Measurements from ENCODE around the gene KRT3. TPM values are rescaled to one million over a fixed set of nuclear protein-coding genes. Genes with fewer than 3 reads are reported as not detected.

Gene KRT3
- total RNA-seq, 1 experiment from 2014 or later = not detected

- BruUV-seq (replicated peaks) = no TSS peak
- Mint-ChIP-seq H3K4me1 (ENCODE audit: insufficient read depth, unreplicated experiment) (no peaks in the 10 kb centered on the region), H3K27ac (ENCODE audit: low read depth, unreplicated experiment) (no peak overlapping the region), H3K36me3 (ENCODE audit: insufficient read depth, unreplicated experiment) (no peaks in the 10 kb centered on the region), H3K27me3 (ENCODE audit: insufficient read depth, unreplicated experiment) (peaks cover 23% of the 10 kb centered on the region), H3K9me3 (ENCODE audit: unreplicated experiment) (no peaks in the 10 kb centered on the region), H3K4me3 (ENCODE audit: unreplicated experiment) (no peak overlapping the region)
- TF ChIP-seq CTCF (IDR thresholded peaks at IDR 0.05; ENCODE audit: unreplicated experiment) = no peak
- DNase-seq (ENCODE audit: unreplicated experiment) = no peak
- CTCF ChIA-PET = interaction anchor here (0.6 kb wide), 1 partner anchor 1523 kb away, joined by 5 read pairs; no protein-coding TSS in a partner anchor
- POLR2A ChIA-PET = no interaction called here
- intact Hi-C loops (cut with micrococcal nuclease) = no loop called here
Measured at GRCh38 chr12:52756281-52756960, 39.5 kb downstream of the KRT3 start.

- Mint-ChIP-seq H3K4me1 (ENCODE audit: insufficient read depth, unreplicated experiment) (no peaks in the 10 kb centered on the region), H3K27me3 (ENCODE audit: insufficient read depth, unreplicated experiment) (peaks cover 32% of the 10 kb centered on the region), H3K27ac (ENCODE audit: low read depth, unreplicated experiment) (no peak overlapping the region), H3K36me3 (ENCODE audit: insufficient read depth, unreplicated experiment) (no peaks in the 10 kb centered on the region), H3K9me3 (ENCODE audit: unreplicated experiment) (no peaks in the 10 kb centered on the region), H3K4me3 (ENCODE audit: unreplicated experiment) (no peak overlapping the region)
- intact Hi-C loops (cut with micrococcal nuclease) = no loop called here
- BruUV-seq (replicated peaks) = no TSS peak
- no peak for DNase-seq (ENCODE audit: unreplicated experiment)
- ChIA-PET POLR2A (interaction anchor here (0.7 kb wide), 1 partner anchor 17 kb away, joined by 4 read pairs; no protein-coding TSS in a partner anchor), CTCF (no interaction called here)
- no peak for TF ChIP-seq CTCF (IDR thresholded peaks at IDR 0.05; ENCODE audit: unreplicated experiment)
Measured at GRCh38 chr12:52755533-52755932, 40.4 kb downstream of the KRT3 start.

- intact Hi-C loops (cut with micrococcal nuclease) = no loop called here
- POLR2A ChIA-PET = no interaction called here
- Mint-ChIP-seq H3K27me3 (ENCODE audit: insufficient read depth, unreplicated experiment) (peaks cover 46% of the 10 kb centered on the region), H3K9me3 (ENCODE audit: unreplicated experiment) (no peaks in the 10 kb centered on the region), H3K36me3 (ENCODE audit: insufficient read depth, unreplicated experiment) (no peaks in the 10 kb centered on the region), H3K4me3 (ENCODE audit: unreplicated experiment) (no peak overlapping the region), H3K4me1 (ENCODE audit: insufficient read depth, unreplicated experiment) (no peaks in the 10 kb centered on the region), H3K27ac (ENCODE audit: low read depth, unreplicated experiment) (no peak overlapping the region)
- BruUV-seq (replicated peaks) = no TSS peak
- no peak for TF ChIP-seq CTCF (IDR thresholded peaks at IDR 0.05; ENCODE audit: unreplicated experiment)
- DNase-seq (ENCODE audit: unreplicated experiment) = no peak
- CTCF ChIA-PET = no interaction called here
Measured at GRCh38 chr12:52754135-52754534, 41.8 kb downstream of the KRT3 start.

GRCh38 chr12:52753283-52753682, 42.6 kb downstream of the KRT3 start:
- BruUV-seq (replicated peaks) = no TSS peak
- CTCF ChIA-PET = interaction anchor here (0.6 kb wide), 1 partner anchor 86 kb away, joined by 3 read pairs; no protein-coding TSS in a partner anchor
- no peak overlapping the region for H3K27ac Mint-ChIP-seq (ENCODE audit: low read depth, unreplicated experiment)
- TF ChIP-seq CTCF (IDR thresholded peaks at IDR 0.05; ENCODE audit: unreplicated experiment) = no peak
- no peak for DNase-seq (ENCODE audit: unreplicated experiment)
- H3K27me3 Mint-ChIP-seq (ENCODE audit: insufficient read depth, unreplicated experiment) = peaks cover 54% of the 10 kb centered on the region
- no peak overlapping the region for H3K4me3 Mint-ChIP-seq (ENCODE audit: unreplicated experiment)
- no peaks in the 10 kb centered on the region for H3K4me1 Mint-ChIP-seq (ENCODE audit: insufficient read depth, unreplicated experiment)
- no peaks in the 10 kb centered on the region for H3K36me3 Mint-ChIP-seq (ENCODE audit: insufficient read depth, unreplicated experiment)
- intact Hi-C loops (cut with micrococcal nuclease) = no loop called here
- POLR2A ChIA-PET = interaction anchor here (0.6 kb wide), 1 partner anchor 26 kb away, joined by 3 read pairs; no protein-coding TSS in a partner anchor
- no peaks in the 10 kb centered on the region for H3K9me3 Mint-ChIP-seq (ENCODE audit: unreplicated experiment)

All from MCF 10A (cell line).